GM19397 (cell line): ENCODE results near the gene TAS2R20.
"Not testable (repeated sequence)": the region's sequence is repeated elsewhere in the genome, so short reads cannot be mapped to it uniquely, and the experiment has no call there.

Experiments
- ATAC-seq: cut with Tn5 transposase; IDR thresholded peaks from one replicate; pipeline ENCODE4 v1.9.1; 2021; ENCODE audit warnings: mild to moderate bottlenecking, moderate library complexity; ENCODE audit not compliant: unreplicated experiment

The TAS2R20 gene

DNA sequence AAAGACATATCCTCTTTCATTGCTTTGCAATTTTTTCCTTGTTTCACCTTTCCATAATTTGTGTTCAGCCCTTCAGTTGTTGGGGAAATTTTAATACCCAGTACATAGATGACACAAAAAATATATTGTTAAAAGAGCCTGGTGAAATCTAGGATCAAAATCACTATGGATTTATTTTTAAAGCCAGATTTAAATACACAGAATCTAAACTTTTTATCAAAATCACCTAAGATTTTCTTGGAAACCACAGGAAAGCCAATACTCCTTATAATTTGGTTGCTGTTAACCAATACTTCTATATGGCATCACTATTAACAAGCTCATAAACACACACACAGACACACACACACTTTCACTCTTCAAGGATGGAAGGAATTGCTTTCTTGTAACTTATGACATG lies at the start of gene TAS2R20:
TSS of gene TAS2R20 (minus strand) at position 101 of the 400 bp plus-strand sequence. CDS start 429 bp downstream, outside the sequence.
- ATAC-seq: no peak

- not testable (repeated sequence) for ATAC-seq
Measured at GRCh38 chr12:11041366-11041765, 43.3 kb upstream of the TAS2R20 start.

GRCh38 chr12:11040162-11040561 lies 42.1 kb upstream of the TAS2R20 start:
- no peak for ATAC-seq

GRCh38 chr12:11039171-11039570 lies 41.1 kb upstream of the TAS2R20 start:
- ATAC-seq: no peak

DNA sequence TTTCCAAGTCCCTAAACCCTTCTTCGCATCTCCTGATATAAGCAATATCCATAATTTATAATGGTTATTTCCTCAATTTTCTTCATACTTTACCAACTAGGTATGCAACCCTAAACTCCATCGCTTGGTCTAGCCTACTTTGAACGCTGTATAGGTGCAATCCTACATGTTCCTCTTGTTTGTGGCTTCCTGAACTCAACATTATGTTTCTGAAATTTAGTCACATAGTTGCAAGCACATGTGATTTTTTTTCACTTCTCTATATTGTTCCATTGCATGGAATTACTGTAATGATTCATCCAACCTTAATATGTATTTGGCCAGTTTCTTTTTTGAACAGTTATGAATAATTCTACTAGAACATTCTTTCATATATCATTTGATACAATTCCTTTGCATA lies 35.9 kb upstream of the TAS2R20 start:
- not testable (repeated sequence) for ATAC-seq

DNA sequence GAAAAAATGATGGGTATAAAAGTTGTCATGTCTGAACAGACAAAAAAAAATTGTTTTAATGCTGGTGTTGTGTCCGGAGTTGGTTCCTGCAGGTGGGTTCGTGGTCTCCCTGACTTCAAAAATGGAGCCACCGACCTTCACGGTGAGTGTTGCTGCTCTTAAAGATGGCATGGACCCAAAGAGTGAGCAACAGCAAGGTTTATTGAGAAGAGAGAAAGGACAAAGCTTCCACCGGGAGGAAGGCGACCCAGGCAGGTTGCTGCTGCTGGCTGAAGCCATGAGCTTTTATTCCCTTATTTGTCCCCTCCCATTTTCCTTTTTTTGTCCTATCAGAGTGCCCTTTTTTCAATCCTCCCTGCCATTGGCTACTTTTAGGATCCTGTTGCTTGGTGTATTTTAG lies 33.2 kb upstream of the TAS2R20 start, which contains the start of gene TAS2R31:
TSS of gene TAS2R31 (minus strand) at position 101 of the 400 bp plus-strand sequence. CDS start at position 29, 72 bp downstream.
- ATAC-seq: no peak

DNA sequence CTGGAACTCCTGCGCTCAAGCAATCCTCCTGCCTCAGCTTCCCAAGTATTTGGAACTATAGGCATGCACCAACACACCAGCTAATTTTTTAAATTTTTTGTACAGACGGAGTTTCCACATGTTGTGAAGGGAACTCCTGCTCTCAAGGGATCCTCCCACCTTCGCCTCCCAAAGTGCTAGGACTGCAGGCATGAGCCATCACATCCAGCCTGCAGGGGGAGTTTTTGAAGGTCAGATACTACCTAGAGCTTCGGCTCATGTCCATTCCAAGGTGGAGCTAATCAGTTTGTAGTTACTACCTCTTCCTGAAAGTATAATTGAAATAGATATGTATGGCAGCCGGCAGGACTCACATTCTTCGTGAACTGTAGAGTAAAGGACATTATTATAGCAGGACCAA lies 28.0 kb upstream of the TAS2R20 start:
- ATAC-seq: no peak

- no peak for ATAC-seq
Measured at GRCh38 chr12:11023387-11023786, 25.3 kb upstream of the TAS2R20 start.

- ATAC-seq: no peak
Measured at GRCh38 chr12:11022520-11022919, 24.4 kb upstream of the TAS2R20 start, which contains the start of gene TAS2R19. Gene TAS2R19, minus strand, starts transcription at chr12:11022620. Its CDS starts 49 bp downstream, at chr12:11022571.

DNA sequence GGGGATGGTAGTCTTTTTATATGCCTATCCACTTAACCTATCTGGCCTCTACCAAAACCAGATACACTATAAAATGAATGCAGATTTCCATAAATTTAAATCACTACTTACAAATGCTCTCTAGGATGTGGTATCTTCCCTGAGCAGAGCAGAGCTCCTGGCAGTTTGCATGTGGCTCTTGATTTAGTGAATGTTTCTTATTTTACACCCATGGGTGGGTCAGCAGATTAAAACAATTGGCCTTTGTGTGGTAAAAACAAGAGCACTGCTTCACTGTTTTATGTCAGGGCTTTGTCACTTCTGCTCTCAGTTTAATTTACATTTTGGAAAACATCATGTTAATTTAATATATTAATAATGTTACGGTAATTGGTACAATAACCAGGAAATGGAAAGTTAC lies 18.8 kb upstream of the TAS2R20 start:
- ATAC-seq: no peak

DNA sequence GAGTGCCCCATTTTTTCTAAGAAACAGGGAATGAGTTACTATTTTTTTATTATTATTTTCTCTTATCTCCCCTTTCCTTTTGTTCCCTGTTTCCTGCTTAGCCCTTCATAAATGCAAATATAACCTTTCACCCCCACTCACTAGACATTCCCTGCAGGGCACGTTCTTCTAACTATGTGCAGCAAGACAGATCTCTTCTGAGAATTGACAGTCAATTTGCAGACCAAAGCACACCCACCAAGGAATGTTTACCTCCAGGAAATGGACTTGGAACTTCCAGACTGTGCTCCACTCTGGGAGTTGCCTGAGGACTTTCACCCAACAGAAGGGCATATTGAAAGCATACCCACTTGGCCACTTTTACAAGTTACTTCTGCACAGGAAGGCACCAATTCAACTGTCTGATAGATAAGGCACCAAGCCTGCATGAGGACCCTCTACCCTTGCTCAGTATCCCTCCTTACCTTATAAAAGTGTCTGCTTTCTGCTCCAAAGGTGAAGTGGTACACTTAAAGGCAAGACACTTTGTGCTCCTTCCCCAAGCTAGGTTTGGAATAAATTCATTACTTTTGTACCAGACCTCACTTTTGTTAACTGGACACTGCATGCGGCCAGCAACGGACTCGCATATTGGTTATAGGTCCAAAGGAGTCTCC lies 17.8 kb upstream of the TAS2R20 start:
- no peak for ATAC-seq

DNA sequence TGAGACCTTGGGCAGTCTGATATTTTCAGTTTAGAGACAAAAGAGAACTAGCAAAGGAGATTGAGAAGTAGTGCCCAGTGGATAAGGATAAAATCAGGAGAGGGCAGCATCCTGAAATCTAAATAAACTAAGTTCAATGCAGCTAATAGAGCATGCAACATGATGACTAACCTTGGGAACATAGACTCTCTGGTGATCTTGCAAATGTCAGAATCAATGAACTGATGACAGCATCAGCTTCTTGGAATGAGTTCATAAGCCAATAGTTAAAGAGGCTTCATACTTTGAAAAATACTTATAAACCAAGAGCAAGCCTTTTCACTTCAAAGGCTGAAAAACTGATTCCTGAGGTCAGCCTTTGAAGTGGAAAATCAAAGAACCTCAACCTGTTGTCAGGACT lies 16.1 kb upstream of the TAS2R20 start:
- ATAC-seq: no peak

- no peak for ATAC-seq
Measured at GRCh38 chr12:11007608-11008007, 9.5 kb upstream of the TAS2R20 start.

DNA sequence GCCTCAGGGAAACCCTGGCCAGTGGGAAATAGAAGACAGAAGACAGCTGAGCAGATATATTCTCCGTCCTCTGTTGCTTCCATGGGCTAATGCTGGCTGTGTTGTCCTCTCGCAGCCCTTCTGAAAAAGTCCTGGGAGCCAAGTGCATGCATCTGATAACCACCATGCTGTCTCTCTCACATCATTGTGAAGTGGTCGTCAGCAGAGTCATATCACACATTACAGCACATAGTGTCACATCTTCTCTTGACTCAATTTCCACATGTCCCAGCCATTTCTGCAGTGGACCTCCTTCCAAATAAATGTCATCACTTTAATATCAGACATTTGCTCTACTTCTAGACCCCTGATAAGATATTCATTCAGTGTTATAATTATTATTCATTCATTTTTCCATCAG lies 3.8 kb downstream of the TAS2R20 start:
- ATAC-seq: no peak

DNA sequence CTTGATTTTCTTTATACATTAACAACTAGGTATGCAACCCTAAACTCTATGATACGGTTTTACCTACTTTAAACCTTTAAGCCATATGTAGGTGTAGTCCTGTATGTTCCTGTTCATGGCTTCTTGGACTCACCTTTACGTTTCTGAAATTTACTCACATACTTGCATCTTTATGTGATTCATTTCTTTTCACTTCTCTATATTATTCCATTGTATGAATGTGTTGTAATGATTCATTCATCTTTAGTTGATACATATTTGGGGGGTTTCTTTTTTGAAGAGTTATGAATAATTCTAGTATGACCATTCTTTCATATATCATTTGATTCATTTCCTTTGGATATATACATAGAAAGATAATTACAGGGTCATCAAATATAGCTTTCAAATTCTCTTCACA lies 9.0 kb downstream of the TAS2R20 start:
- ATAC-seq: no peak

DNA sequence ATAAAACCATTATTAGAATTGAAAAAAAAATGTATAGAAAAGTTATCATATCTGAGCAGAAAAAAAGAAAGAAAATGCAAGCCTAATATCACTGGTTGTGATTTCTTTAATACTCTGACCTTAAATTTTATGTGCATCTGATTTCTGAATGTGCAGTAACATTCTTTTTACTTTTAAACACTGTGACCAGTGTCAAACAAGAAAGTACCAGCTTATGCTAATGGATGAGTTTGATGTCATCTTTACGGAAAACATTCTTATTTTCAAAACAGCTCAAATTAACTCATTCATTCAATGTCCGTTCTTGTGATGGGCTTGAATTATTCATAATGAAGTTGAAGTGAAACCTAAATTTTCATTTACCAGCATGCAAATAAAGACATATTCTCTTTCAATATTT lies 11.3 kb downstream of the TAS2R20 start, which contains the start of gene TAS2R50:
TSS of gene TAS2R50 (minus strand) at position 101 of the 400 bp plus-strand sequence. CDS start at position 49, 52 bp downstream.
- ATAC-seq: no peak

DNA sequence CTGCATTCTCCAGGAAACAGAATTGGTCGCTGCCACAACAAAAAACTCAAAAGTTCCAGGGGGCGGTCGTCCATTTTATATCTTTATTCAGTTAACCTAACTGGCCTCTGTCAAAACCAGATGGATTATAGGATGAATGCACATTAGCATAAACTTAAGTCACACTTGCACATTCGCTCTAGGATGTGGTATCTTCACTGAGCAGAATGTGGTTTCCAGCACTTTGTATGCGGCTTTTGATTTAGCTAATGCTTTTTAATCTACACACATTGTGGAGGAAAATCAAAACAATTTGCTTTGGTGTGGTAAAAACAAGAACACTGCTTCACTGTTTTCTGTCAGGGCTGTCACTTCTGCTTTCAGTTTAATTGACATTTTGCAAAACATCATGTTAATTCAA lies 15.9 kb downstream of the TAS2R20 start:
- ATAC-seq: no peak

DNA sequence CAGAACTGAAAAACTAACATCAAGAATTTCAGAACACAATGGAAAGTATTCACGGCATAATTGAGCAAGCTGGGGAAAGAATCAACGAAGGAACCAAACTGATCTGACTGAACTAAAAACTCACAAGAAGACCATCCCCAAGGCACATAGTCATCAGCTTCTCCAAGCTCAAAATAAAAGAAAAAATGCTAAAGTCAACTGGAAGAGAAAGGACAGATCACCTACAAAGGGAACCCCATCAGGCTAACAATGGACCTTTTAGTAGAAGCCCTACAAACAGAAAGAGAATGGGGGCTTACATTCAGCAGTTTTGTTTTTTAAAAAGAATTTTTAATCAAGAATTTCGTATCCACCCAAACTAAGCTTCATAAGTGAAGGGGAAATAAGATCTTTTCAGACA lies 23.1 kb downstream of the TAS2R20 start:
- no peak for ATAC-seq

GRCh38 chr12:10968765-10969456 lies 29.2 kb downstream of the TAS2R20 start:
- no peak for ATAC-seq

DNA sequence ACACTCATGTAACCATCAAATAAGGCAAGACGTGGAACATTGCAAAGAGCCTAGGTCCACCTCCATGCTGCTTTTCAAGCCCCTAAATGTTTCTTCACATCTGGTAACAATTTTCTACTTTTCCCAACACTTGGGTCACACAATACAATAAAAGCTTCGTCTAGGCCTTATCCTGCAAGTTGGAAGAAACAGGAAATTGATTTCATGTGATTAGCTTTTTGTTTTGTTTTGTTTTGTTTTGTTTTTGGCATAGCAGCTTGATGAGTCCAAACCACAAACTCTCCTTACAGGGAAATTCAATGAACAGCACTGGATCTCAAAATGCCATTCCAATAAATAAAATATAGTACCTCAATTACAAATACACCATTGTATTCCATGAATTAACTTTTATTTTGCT lies 30.7 kb downstream of the TAS2R20 start:
- no peak for ATAC-seq

DNA sequence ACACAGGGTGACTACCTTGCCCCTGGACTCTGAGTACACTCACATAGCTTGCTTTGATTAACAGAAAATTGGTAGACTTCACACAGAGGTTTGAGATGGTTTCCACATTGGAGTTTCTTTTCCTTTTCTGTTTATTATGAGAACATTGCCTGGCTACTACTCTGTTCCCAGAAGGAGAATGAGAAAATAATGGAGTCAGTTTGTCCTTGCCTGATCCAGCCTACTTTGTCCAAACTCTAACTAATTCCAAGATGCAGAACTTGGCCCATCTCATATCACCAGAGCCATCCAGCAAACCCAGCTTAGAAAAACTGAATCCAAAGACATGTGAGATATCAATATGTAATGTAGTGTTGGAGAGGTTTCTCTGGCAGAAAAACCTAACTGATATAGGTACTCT lies 31.8 kb downstream of the TAS2R20 start:
- no peak for ATAC-seq

DNA sequence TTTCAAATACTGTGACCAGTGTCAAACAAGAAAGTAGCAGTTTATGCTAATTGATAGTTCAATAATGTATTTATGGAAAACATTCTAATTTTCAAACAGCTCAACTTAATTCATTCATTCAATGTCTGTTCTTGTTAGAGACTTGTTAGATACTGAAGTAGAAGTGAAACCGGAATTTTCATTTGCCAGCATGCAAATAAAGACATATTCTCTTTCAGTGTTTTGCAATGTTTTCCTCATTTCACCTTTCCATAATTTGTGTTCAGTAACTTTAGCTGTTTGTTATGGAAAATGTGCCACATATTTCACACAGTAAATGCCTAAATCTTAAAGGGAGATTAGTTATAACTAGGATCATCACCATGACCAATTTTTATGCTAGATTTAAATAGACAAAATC lies 32.6 kb downstream of the TAS2R20 start:
- ATAC-seq: no peak
